Stimulated activated CD8-positive, alpha-beta memory T cell treated with anti-CD3 and anti-CD28 coated beads, Interleukin-12 subunit alpha, Interleukin-12 subunit beta, amount 100 ng/mL, for 1 hour (primary cell): ENCODE data around the gene XG.
A peak's percentile ranks its signal among the peaks of the same experiment; 100 is the strongest.
"Not testable (repeated sequence)": the region's sequence is repeated elsewhere in the genome, so short reads cannot be mapped to it uniquely, and the experiment has no call there.

Experiments used
- DNase-seq: peaks from one replicate; pipeline ENCODE4 v3.0.0-alpha.2; 2020; ENCODE audit warnings: low read depth

XG gene

GRCh38 chrX:2751874-2752300, at the start of gene XG:
XG (plus strand) TSS chrX:2752040; CDS start chrX:2752275, 235 bp downstream.
- DNase-seq = not testable (repeated sequence)

- DNase-seq = no peak
These were observed 47.9 kb upstream of the XG start for GRCh38 chrX:2703991-2704369.

GRCh38 chrX:2705046-2705832, 46.6 kb upstream of the XG start:
- no peak for DNase-seq

- DNase-seq = peak; percentile 43
These were observed 44.5 kb upstream of the XG start for GRCh38 chrX:2707334-2707760.

GRCh38 chrX:2708021-2708420, 43.8 kb upstream of the XG start:
- no peak for DNase-seq

- no peak for DNase-seq
These were observed 43.1 kb upstream of the XG start for GRCh38 chrX:2708592-2709188.

GRCh38 chrX:2709556-2709955, 42.3 kb upstream of the XG start:
- DNase-seq = no peak

- no peak for DNase-seq
These were observed 41.6 kb upstream of the XG start for GRCh38 chrX:2710041-2710840.

- DNase-seq = no peak
These were observed 40.4 kb upstream of the XG start for GRCh38 chrX:2711441-2711840.

- no peak for DNase-seq
These were observed 39.4 kb upstream of the XG start for GRCh38 chrX:2712428-2712827.

- DNase-seq = no peak
These were observed 38.7 kb upstream of the XG start for GRCh38 chrX:2712890-2713840.

- no peak for DNase-seq
These were observed 37.3 kb upstream of the XG start for GRCh38 chrX:2714551-2714950.

GRCh38 chrX:2715066-2715600, 36.7 kb upstream of the XG start:
- DNase-seq = no peak

- DNase-seq = no peak
These were observed 34.5 kb upstream of the XG start for GRCh38 chrX:2717312-2717711.

GRCh38 chrX:2718821-2719220, 33.0 kb upstream of the XG start:
- DNase-seq = no peak

GRCh38 chrX:2719774-2720447, 31.9 kb upstream of the XG start:
- DNase-seq = no peak

- no peak for DNase-seq
These were observed 28.5 kb upstream of the XG start for GRCh38 chrX:2723286-2723879.

- DNase-seq = not testable (repeated sequence)
These were observed 24.6 kb upstream of the XG start for GRCh38 chrX:2727264-2727663.

- no peak for DNase-seq
These were observed 19.8 kb upstream of the XG start for GRCh38 chrX:2732076-2732475.

- DNase-seq = no peak
These were observed 19.2 kb upstream of the XG start for GRCh38 chrX:2732649-2733048.

- no peak for DNase-seq
These were observed 18.6 kb upstream of the XG start for GRCh38 chrX:2733286-2733685.
